ENCODE results near the gene APOBR. TPM values are rescaled to one million over a fixed set of nuclear protein-coding genes. Genes with fewer than 3 reads are reported as not detected.

Gene APOBR
- polyA plus RNA-seq, 3 donors, result 1.9 to 48.6 (median 3.8) TPM

- Histone ChIP-seq H3K4me1 (ENCODE audit: control insufficient read depth in 1 of 2, insufficient read depth in 2 of 2, low read length in 2 of 2) (peaks cover 40 to 60% of the 10 kb centered on the region in 2 donors), H2AFZ (ENCODE audit: insufficient read depth, low read depth, low read length, poor library complexity, severe bottlenecking) (no peak overlapping the region), H4K20me1 (ENCODE audit: insufficient read depth, low read length) (peaks cover 58% of the 10 kb centered on the region), H3K4me2 (replicated peaks; ENCODE audit: extremely low read depth, low read length, poor library complexity, severe bottlenecking) (peak overlapping the region; percentile 100), H3K9ac (ENCODE audit: insufficient read depth, low read length, poor library complexity, severe bottlenecking) (no peak overlapping the region), H3K36me3 (replicated peaks in 1 of 2; ENCODE audit: control insufficient read depth in 1 of 2, insufficient read depth in 2 of 2, low read length in 2 of 2) (peaks cover 40 to 60% of the 10 kb centered on the region in 2 donors), H3K27me3 (ENCODE audit: control insufficient read depth in 2 of 2, insufficient read depth in 2 of 2, low read length in 2 of 2) (no peaks in the 10 kb centered on the region), H3K9me3 (replicated peaks in 1 of 2; ENCODE audit: control insufficient read depth in 1 of 2, insufficient read depth in 1 of 2, low read length in 2 of 2) (no peaks in the 10 kb centered on the region), H3K27ac (ENCODE audit: low read depth in 1 of 2, low read length in 2 of 2) (peak overlapping the region in 1 of 2 donors; percentile 99), H3K4me3 (replicated peaks in 1 of 3; ENCODE audit: low read depth in 2 of 3, low read length in 3 of 3) (no peak overlapping the region), H3K79me2 (ENCODE audit: insufficient read depth, low read length) (peaks cover 55% of the 10 kb centered on the region)
- 94% methylated on average over 9 of the region's 9 CpGs for WGBS (ENCODE audit: insufficient coverage)
- peaks cover 0 to 1% (median 0%) of the 10 kb centered on the region in 3 donors for H3K27me3 Mint-ChIP-seq (ENCODE audit: low read depth in 3 of 3)
- H3K4me1 Mint-ChIP-seq, result peaks cover 60% of the 10 kb centered on the region
- H3K27ac Mint-ChIP-seq, result peak overlapping the region; percentile 67 to 100 (median 99)
- intact Hi-C loops (cut with micrococcal nuclease), result loop anchor here in 1 of 2 donors (5.0 kb wide), 1 partner anchor 50 kb away; no protein-coding TSS in a partner anchor
- H3K4me3 Mint-ChIP-seq, result no peak overlapping the region
- DNase-seq, result no peak
- TF ChIP-seq, protein P1, sequence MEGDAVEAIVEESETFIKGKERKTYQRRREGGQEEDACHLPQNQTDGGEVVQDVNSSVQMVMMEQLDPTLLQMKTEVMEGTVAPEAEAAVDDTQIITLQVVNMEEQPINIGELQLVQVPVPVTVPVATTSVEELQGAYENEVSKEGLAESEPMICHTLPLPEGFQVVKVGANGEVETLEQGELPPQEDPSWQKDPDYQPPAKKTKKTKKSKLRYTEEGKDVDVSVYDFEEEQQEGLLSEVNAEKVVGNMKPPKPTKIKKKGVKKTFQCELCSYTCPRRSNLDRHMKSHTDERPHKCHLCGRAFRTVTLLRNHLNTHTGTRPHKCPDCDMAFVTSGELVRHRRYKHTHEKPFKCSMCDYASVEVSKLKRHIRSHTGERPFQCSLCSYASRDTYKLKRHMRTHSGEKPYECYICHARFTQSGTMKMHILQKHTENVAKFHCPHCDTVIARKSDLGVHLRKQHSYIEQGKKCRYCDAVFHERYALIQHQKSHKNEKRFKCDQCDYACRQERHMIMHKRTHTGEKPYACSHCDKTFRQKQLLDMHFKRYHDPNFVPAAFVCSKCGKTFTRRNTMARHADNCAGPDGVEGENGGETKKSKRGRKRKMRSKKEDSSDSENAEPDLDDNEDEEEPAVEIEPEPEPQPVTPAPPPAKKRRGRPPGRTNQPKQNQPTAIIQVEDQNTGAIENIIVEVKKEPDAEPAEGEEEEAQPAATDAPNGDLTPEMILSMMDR (IDR thresholded peaks at IDR 0.05), result no peak
- H3K9me3 Mint-ChIP-seq, result peaks cover 0 to 1% (median 0%) of the 10 kb centered on the region in 7 donors
- H3K36me3 Mint-ChIP-seq, result peaks cover 42 to 51% of the 10 kb centered on the region in 2 donors
These were observed 2.9 kb downstream of the APOBR start for GRCh38 chr16:28497386-28497785.

GRCh38 chr16:28497861-28498599 lies 3.6 kb downstream of the APOBR start:
- WGBS (ENCODE audit: insufficient coverage), result 96% methylated on average over 33 of the region's 33 CpGs
- TF ChIP-seq, protein P1 (IDR thresholded peaks at IDR 0.05), result no peak
- Histone ChIP-seq H3K4me3 (replicated peaks in 1 of 3; ENCODE audit: low read depth in 2 of 3, low read length in 3 of 3) (no peak overlapping the region), H3K36me3 (replicated peaks in 1 of 2; ENCODE audit: control insufficient read depth in 1 of 2, insufficient read depth in 2 of 2, low read length in 2 of 2) (peaks cover 40 to 63% of the 10 kb centered on the region in 2 donors), H2AFZ (ENCODE audit: insufficient read depth, low read depth, low read length, poor library complexity, severe bottlenecking) (no peak overlapping the region), H3K9ac (ENCODE audit: insufficient read depth, low read length, poor library complexity, severe bottlenecking) (no peak overlapping the region), H3K27me3 (ENCODE audit: control insufficient read depth in 2 of 2, insufficient read depth in 2 of 2, low read length in 2 of 2) (no peaks in the 10 kb centered on the region), H3K9me3 (replicated peaks in 1 of 2; ENCODE audit: control insufficient read depth in 1 of 2, insufficient read depth in 1 of 2, low read length in 2 of 2) (no peaks in the 10 kb centered on the region), H3K4me1 (ENCODE audit: control insufficient read depth in 1 of 2, insufficient read depth in 2 of 2, low read length in 2 of 2) (peaks cover 34 to 54% of the 10 kb centered on the region in 2 donors), H3K27ac (ENCODE audit: low read depth in 1 of 2, low read length in 2 of 2) (peak overlapping the region in 1 of 2 donors; percentile 99), H4K20me1 (ENCODE audit: insufficient read depth, low read length) (peaks cover 58% of the 10 kb centered on the region), H3K79me2 (ENCODE audit: insufficient read depth, low read length) (peaks cover 49% of the 10 kb centered on the region), H3K4me2 (replicated peaks; ENCODE audit: extremely low read depth, low read length, poor library complexity, severe bottlenecking) (no peak overlapping the region)
- intact Hi-C loops (cut with micrococcal nuclease), result loop anchor here in 1 of 2 donors (5.0 kb wide), 1 partner anchor 49 kb away; no protein-coding TSS in a partner anchor
- Mint-ChIP-seq H3K4me3 (no peak overlapping the region), H3K36me3 (peaks cover 42 to 51% of the 10 kb centered on the region in 2 donors), H3K27ac (peak overlapping the region; percentile 42 to 100 (median 77)), H3K27me3 (ENCODE audit: low read depth in 3 of 3) (peaks cover 0 to 1% (median 0%) of the 10 kb centered on the region in 3 donors), H3K4me1 (peaks cover 57% of the 10 kb centered on the region), H3K9me3 (peaks cover 0 to 1% (median 0%) of the 10 kb centered on the region in 7 donors)
- no peak for DNase-seq

Data from CD14-positive monocyte (primary cell).